Stimulated activated CD4-positive, alpha-beta T cell treated with anti-CD3 and anti-CD28 coated beads, Interleukin-2, amount 100 ng/mL, for 4 hours (primary cell): ENCODE results near the gene PARS2.
A peak's percentile ranks its signal among the peaks of the same experiment; 100 is the strongest.

ENCODE experiments used
- DNase-seq: peaks from one replicate; pipeline ENCODE4 v3.0.0-alpha.2; 2020; ENCODE audit warnings: low read depth

PARS2 gene

DNA sequence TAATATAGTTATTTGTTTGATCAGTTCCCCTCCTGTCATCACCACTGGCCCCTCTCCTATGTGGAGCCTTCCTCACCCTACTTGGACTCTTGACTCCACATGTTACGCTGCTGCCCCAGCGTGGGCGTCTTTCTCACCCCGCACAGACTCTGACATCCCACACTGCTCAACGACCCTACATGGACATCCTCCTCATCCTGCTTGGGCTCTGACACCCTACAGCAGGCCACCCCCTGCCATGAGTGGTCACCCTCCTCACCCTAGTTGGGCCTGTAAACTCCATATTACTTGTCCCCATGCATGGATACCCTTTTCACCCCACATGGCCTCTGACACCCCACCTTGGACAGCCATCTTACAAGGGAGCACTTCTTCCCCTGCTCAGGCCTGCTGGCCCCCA lies 27.6 kb downstream of the PARS2 start:
- no peak for DNase-seq

GRCh38 chr1:54728027-54728426 lies 36.3 kb downstream of the PARS2 start:
- no peak for DNase-seq

DNA sequence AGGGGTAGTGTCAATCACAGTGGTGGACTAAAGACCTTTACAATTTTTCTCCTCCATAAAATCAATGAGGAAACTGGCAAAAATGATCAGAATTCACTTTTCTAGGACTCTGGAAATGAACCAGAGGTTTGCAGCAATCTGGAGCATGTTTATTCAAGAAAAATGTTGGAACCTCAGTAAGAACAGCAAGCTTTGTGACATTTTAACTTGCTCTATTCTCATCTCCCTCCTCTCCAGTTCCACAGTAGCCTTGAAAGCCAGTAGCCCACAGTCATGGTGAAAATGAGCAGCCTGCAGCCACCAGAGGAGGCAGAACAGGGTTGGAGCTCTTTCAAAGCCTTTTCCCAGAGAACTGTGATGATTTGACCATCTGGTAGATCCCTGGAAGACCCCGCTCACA lies 39.6 kb downstream of the PARS2 start:
- DNase-seq, result no peak

- DNase-seq, result no peak
Measured at GRCh38 chr1:54723985-54724384, 40.3 kb downstream of the PARS2 start.

GRCh38 chr1:54721719-54722118 lies 42.6 kb downstream of the PARS2 start:
- no peak for DNase-seq

GRCh38 chr1:54716299-54717047 lies 47.9 kb downstream of the PARS2 start:
- DNase-seq, result no peak

DNA sequence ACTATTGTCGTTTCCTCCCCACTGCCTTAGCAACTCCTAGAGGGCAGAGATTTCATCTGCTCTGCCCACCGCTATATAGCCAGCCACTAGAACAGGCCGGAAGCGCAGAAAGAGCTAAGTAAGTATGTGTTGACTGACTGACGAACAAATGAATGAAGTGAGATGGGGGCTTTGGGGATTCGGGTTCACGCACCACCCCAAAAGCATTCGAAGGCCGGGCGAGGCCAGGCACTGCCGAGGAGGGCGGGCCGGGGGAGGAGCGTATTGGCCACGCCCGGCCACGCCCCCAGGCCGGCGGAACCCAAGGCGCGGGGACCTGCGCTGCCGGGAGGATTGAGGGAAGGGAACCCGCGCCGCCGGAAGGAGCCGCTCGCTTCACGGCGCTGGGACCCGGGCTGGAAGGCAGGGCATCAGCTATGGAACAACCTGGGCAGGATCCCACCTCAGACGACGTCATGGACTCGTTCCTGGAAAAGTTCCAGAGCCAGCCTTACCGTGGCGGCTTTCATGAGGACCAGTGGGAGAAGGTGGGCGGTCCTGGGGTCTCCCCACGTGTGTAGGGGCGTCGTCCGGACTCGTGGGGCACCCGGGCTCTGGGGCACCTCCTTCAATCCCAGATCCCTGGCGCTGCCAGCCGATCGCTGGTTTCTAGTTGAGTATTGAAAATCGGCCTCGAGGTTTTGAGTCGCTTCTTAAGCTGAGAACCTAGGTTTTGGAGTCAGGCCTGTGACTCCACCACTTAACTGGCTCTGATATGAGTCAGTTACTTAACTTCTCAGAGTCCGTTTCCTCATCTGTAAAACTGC lies 48.6 kb downstream of the PARS2 start, which contains the start of gene TTC4:
TTC4 (plus strand) TSS at position 369 of the 806 bp plus-strand sequence; CDS start at position 417, 48 bp downstream.
- peak; percentile 78 for DNase-seq

GRCh38 chr1:54714881-54715492 lies 49.3 kb downstream of the PARS2 start:
- no peak for DNase-seq

GRCh38 chr1:54711536-54711935 lies 52.8 kb downstream of the PARS2 start:
- DNase-seq, result no peak

DNA sequence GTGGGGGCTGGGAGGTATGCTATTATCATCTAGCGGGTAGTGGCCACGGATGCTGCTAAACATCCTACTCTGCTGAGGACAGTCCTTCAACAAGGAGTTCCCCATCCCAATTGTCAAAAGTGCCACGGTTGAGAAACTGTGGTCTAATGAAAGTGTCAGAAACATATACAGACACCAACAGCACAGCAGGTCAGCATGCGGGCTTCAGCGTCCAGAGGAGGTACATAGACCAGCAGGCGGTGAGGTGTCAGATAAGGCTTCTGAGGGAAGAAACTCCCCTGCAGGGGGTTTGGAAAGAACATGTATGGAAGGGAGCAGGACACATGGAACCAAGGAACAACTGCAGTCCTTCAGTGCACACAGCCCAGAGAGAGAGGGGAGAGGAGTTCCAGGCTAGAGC lies 53.5 kb downstream of the PARS2 start:
- no peak for DNase-seq

DNA sequence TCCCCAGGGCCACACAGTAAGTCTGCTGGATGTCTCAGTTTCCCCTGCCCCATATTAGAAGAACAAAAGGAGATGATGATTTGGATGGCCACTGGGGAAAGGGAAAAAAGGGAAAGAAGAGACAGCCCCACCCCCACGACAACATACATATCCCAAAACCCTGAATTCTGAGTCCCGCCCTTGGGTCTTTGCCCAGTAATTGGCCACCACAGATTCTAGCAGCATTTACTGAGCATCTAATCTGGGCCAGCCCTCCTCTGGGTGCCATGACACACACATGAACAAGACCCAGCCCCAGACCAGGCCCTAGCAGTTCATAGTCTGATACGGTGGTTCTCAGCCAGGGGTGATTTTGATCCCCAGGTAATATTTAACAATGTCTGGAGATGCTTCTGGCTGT lies 53.9 kb downstream of the PARS2 start:
- DNase-seq, result no peak

GRCh38 chr1:54709547-54710292 lies 54.6 kb downstream of the PARS2 start:
- DNase-seq, result no peak

- DNase-seq, result no peak
Measured at GRCh38 chr1:54708385-54708784, 55.9 kb downstream of the PARS2 start.
